ENCODE data around the gene PKMYT1.

GRCh38 chr16:2985893-2986355 lies 5.7 kb upstream of the PKMYT1 start:
- TF ChIP-seq, protein P1, sequence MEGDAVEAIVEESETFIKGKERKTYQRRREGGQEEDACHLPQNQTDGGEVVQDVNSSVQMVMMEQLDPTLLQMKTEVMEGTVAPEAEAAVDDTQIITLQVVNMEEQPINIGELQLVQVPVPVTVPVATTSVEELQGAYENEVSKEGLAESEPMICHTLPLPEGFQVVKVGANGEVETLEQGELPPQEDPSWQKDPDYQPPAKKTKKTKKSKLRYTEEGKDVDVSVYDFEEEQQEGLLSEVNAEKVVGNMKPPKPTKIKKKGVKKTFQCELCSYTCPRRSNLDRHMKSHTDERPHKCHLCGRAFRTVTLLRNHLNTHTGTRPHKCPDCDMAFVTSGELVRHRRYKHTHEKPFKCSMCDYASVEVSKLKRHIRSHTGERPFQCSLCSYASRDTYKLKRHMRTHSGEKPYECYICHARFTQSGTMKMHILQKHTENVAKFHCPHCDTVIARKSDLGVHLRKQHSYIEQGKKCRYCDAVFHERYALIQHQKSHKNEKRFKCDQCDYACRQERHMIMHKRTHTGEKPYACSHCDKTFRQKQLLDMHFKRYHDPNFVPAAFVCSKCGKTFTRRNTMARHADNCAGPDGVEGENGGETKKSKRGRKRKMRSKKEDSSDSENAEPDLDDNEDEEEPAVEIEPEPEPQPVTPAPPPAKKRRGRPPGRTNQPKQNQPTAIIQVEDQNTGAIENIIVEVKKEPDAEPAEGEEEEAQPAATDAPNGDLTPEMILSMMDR (IDR thresholded peaks at IDR 0.05) = no peak
- TF ChIP-seq POLR2A (IDR thresholded peaks at IDR 0.05) = no peak

Measured in gastroesophageal sphincter (tissue), 3 donors.